H9 (cell line): Measurements from ENCODE around the gene TEF. TPM values are rescaled to one million over a fixed set of nuclear protein-coding genes. Genes with fewer than 3 reads are reported as not detected.

Experiments used
- DNase-seq: peaks from one replicate; pipeline ENCODE4 v3.0.0-alpha.2; 2017
- H2AFZ ChIP-seq: one replicate; pipeline ENCODE4 v1.6.1; 2013; ENCODE audit warnings: mild to moderate bottlenecking, low read length, control low read depth, moderate library complexity
- H2AK5ac ChIP-seq: 2 replicates; pipeline ENCODE4 v1.6.1; 2013; ENCODE audit warnings: low read length, control low read depth, mixed read lengths; ENCODE audit not compliant: insufficient read length
- H2BK120ac ChIP-seq: one replicate; pipeline ENCODE4 v1.6.1; 2013; ENCODE audit warnings: low read depth, mild to moderate bottlenecking, low read length, control low read depth, inconsistent platforms; ENCODE audit not compliant: poor library complexity, severe bottlenecking
- H2BK12ac ChIP-seq: 2 replicates; pipeline ENCODE4 v1.6.1; 2013; ENCODE audit warnings: low read length, control low read depth, mixed read lengths, low read depth; ENCODE audit not compliant: insufficient read length
- H2BK15ac ChIP-seq: 2 replicates; pipeline ENCODE4 v1.6.1; 2013; ENCODE audit warnings: low read depth, low read length, control low read depth
- H2BK20ac ChIP-seq: one replicate; pipeline ENCODE4 v1.6.1; 2013; ENCODE audit warnings: low read depth, mild to moderate bottlenecking, low read length, control low read depth, inconsistent platforms; ENCODE audit not compliant: poor library complexity, severe bottlenecking
- H2BK5ac ChIP-seq: 2 replicates; pipeline ENCODE4 v1.6.1; 2013; ENCODE audit warnings: low read length, control low read depth, mixed read lengths; ENCODE audit not compliant: insufficient read length
- H3K14ac ChIP-seq: 2 replicates; pipeline ENCODE4 v1.6.1; 2013; ENCODE audit warnings: low read length, control low read depth; ENCODE audit not compliant: insufficient read depth
- H3K18ac ChIP-seq: 2 replicates; pipeline ENCODE4 v1.6.1; 2013; ENCODE audit warnings: low read depth, mild to moderate bottlenecking, mixed read lengths, low read length, control low read depth; ENCODE audit not compliant: insufficient read length
- H3K23ac ChIP-seq: 2 replicates; pipeline ENCODE4 v1.6.1; 2013; ENCODE audit warnings: low read length, control low read depth, mixed read lengths, low read depth; ENCODE audit not compliant: insufficient read length
- H3K23me2 ChIP-seq: 2 replicates; pipeline ENCODE4 v1.6.1; 2013; ENCODE audit warnings: low read depth, mild to moderate bottlenecking, mixed read lengths, low read length, control low read depth; ENCODE audit not compliant: insufficient read length, poor library complexity, severe bottlenecking
- H3K27ac ChIP-seq: 2 replicates; pipeline ENCODE4 v1.5.1; 2013; ENCODE audit warnings: low read length, control low read depth, mixed read lengths, low read depth; ENCODE audit not compliant: insufficient read length
- H3K27me3 ChIP-seq: 2 replicates; pipeline ENCODE4 v1.6.1; 2013; ENCODE audit warnings: low read length, control low read depth, inconsistent platforms; ENCODE audit not compliant: insufficient read depth
- H3K4ac ChIP-seq: 2 replicates; pipeline ENCODE4 v1.6.1; 2013; ENCODE audit warnings: low read depth, mild to moderate bottlenecking, control low read depth, inconsistent platforms, low read length, moderate library complexity
- H3K4me1 ChIP-seq: 2 replicates; pipeline ENCODE4 v1.6.1; 2013; ENCODE audit warnings: low read length, control low read depth, inconsistent platforms; ENCODE audit not compliant: insufficient read depth
- H3K4me2 ChIP-seq: 2 replicates; pipeline ENCODE4 v1.6.1; 2013; ENCODE audit warnings: low read length, control low read depth, mixed read lengths; ENCODE audit not compliant: insufficient read length, insufficient read depth
- H3K56ac ChIP-seq: 2 replicates; pipeline ENCODE4 v1.6.1; 2013; ENCODE audit warnings: low read depth, mild to moderate bottlenecking, mixed read lengths, low read length, control low read depth; ENCODE audit not compliant: insufficient read length
- H3K79me1 ChIP-seq: 2 replicates; pipeline ENCODE4 v1.6.1; 2013; ENCODE audit warnings: low read depth, mild to moderate bottlenecking, moderate library complexity, low read length, control low read depth, inconsistent platforms; ENCODE audit not compliant: insufficient read depth, poor library complexity, severe bottlenecking
- H3K79me2 ChIP-seq: 2 replicates; pipeline ENCODE4 v1.6.1; 2013; ENCODE audit warnings: low read length, control low read depth, inconsistent platforms; ENCODE audit not compliant: insufficient read depth
- H3K9ac ChIP-seq: 2 replicates; pipeline ENCODE4 v1.6.1; 2013; ENCODE audit warnings: low read length, control low read depth, mixed read lengths; ENCODE audit not compliant: insufficient read length; ENCODE audit errors: extremely low read depth
- H3K9me3 ChIP-seq: one replicate; pipeline ENCODE4 v1.6.1; 2013; ENCODE audit warnings: low read depth, low read length, inconsistent platforms; ENCODE audit not compliant: control insufficient read depth
- H3T11ph ChIP-seq: one replicate; pipeline ENCODE4 v1.6.1; 2013; ENCODE audit warnings: mild to moderate bottlenecking, low read length, control low read depth, inconsistent platforms
- H4K20me1 ChIP-seq: one replicate; pipeline ENCODE4 v1.6.1; 2013; ENCODE audit not compliant: control insufficient read depth, insufficient read length, insufficient read depth
- H4K5ac ChIP-seq: 2 replicates; pipeline ENCODE4 v1.6.1; 2013; ENCODE audit warnings: low read depth, mild to moderate bottlenecking, mixed read lengths, low read length, control low read depth; ENCODE audit not compliant: insufficient read length
- H4K8ac ChIP-seq: replicated peaks from 2 replicates; pipeline ENCODE4 v1.6.1; 2013; ENCODE audit warnings: low read length, control low read depth, mixed read lengths, low read depth; ENCODE audit not compliant: insufficient read length
- H4K91ac ChIP-seq: 2 replicates; pipeline ENCODE4 v1.6.1; 2013; ENCODE audit warnings: low read depth, mild to moderate bottlenecking, moderate library complexity, mixed read lengths, low read length, control low read depth; ENCODE audit not compliant: insufficient read length
- H3K27ac Mint-ChIP-seq, 3 experiments: 2 replicates in 2 of 3; 3 replicates in 1 of 3; pipeline ENCODE4 v1.8.0; 2020 to 2021; ENCODE audit warnings: mixed read lengths in 3 of 3, mild to moderate bottlenecking in 1 of 3, moderate library complexity in 1 of 3
- H3K27me3 Mint-ChIP-seq: 2 replicates; pipeline ENCODE4 v1.8.0; 2021; ENCODE audit warnings: low read depth, mild to moderate bottlenecking, moderate library complexity, mixed read lengths
- H3K36me3 Mint-ChIP-seq, 3 experiments: 2 replicates in 2 of 3; 3 replicates in 1 of 3; pipeline ENCODE4 v1.8.0; 2020 to 2021; ENCODE audit warnings: low read depth in 3 of 3, mixed read lengths in 3 of 3; ENCODE audit not compliant: insufficient read depth in 1 of 3
- H3K4me1 Mint-ChIP-seq, 2 experiments: 2 replicates each; pipeline ENCODE4 v1.8.0; 2020; ENCODE audit warnings: mixed read lengths in 2 of 2
- H3K4me3 Mint-ChIP-seq, 2 experiments: 2 replicates in 1 of 2; 3 replicates in 1 of 2; pipeline ENCODE4 v1.8.0; 2020 to 2021; ENCODE audit warnings: mild to moderate bottlenecking in 2 of 2, mixed read lengths in 2 of 2, moderate library complexity in 1 of 2
- H3K9me3 Mint-ChIP-seq, 2 experiments: 2 replicates in 1 of 2; 3 replicates in 1 of 2; pipeline ENCODE4 v1.8.0; 2020; ENCODE audit warnings: mild to moderate bottlenecking in 2 of 2, mixed read lengths in 2 of 2, moderate library complexity in 1 of 2
- CTCF ChIP-seq: fragments of 200-600 bp; sonication (generic); conservative IDR thresholded peaks from 3 replicates; pipeline ENCODE4 v1.8.0; 2021; ENCODE audit warnings: antibody characterized with exemption, mild to moderate bottlenecking
- WGBS: extraction: QIAGEN DNeasy Blood & Tissue Kit; methylation state at CpG from one replicate; pipeline ENCODE4 v1.1.7; 2013; ENCODE audit warnings: missing lambda C conversion rate, low lambda C conversion rate, mixed read lengths; ENCODE audit not compliant: insufficient read length; ENCODE audit errors: extremely low coverage; 5-methylcytosine and 5-hydroxymethylcytosine counted together
- total RNA-seq: library from RNA; stranded (reverse); gene quantifications from 2 replicates; pipeline ENCODE4 v1.2.1, GENCODE V29; 2021

TEF gene
- total RNA-seq, 1 experiment from 2014 or later = 17.9 TPM

GRCh38 chr22:41343717-41344116 lies 38.0 kb upstream of the TEF start:
- Mint-ChIP-seq H3K4me3 (no peak overlapping the region), H3K9me3 (no peaks in the 10 kb centered on the region)

More at GRCh38 chr22:41343717-41344116, 38.0 kb upstream of the TEF start:
- Histone ChIP-seq H2AK5ac (no peak overlapping the region), H4K5ac (no peak overlapping the region), H2BK20ac (no peak overlapping the region), H4K8ac (no peak overlapping the region), H2AFZ (no peak overlapping the region), H3K27ac (no peak overlapping the region), H4K91ac (no peak overlapping the region), H3K4me2 (no peak overlapping the region), H3K4me1 (no peaks in the 10 kb centered on the region), H2BK15ac (no peak overlapping the region), H3K18ac (no peak overlapping the region), H3K23ac (no peak overlapping the region), H4K20me1 (no peaks in the 10 kb centered on the region), H3K79me1 (no peaks in the 10 kb centered on the region), H3K9me3 (no peaks in the 10 kb centered on the region), H2BK12ac (no peak overlapping the region), H3K4ac (no peak overlapping the region), H2BK120ac (no peak overlapping the region), H3K14ac (no peak overlapping the region), H3K27me3 (no peaks in the 10 kb centered on the region), H3T11ph (no peak overlapping the region), H3K79me2 (no peaks in the 10 kb centered on the region), H3K56ac (no peak overlapping the region), H3K9ac (no peak overlapping the region), H3K23me2 (no peaks in the 10 kb centered on the region), H2BK5ac (no peak overlapping the region)
- no CpG with 5 or more reads among the region's 9 CpGs for WGBS
- H3K4me1 Mint-ChIP-seq = no peaks in the 10 kb centered on the region
- no peak for TF ChIP-seq CTCF
- H3K27ac Mint-ChIP-seq = peak overlapping the region in 2 of 3 experiments; percentile 44 to 90; a peak in 2 of 7 replicates
- peaks cover 9 to 65% (median 63%) of the 10 kb centered on the region in 3 experiments; a peak in 6 of 7 replicates for H3K36me3 Mint-ChIP-seq
- DNase-seq = no peak
- H3K27me3 Mint-ChIP-seq = no peaks in the 10 kb centered on the region; the same call in 1 of the 2 replicates
